Fibroblast of lung (primary cell): ENCODE results near the gene PNMA8B.

Experiments
- CTCF ChIP-seq, 2 donors: IDR thresholded peaks in 1 of 2; conservative IDR thresholded peaks in 1 of 2; 1 replicate in 1 of 2; 2 replicates in 1 of 2; pipeline ENCODE4 v1.5.1; 2011 to 2012; ENCODE audit warnings: low read length in 2 of 2, control low read depth in 1 of 2, inconsistent platforms in 1 of 2, low read depth in 1 of 2, mild to moderate bottlenecking in 1 of 2
- EZH2 ChIP-seq: IDR thresholded peaks from 2 replicates; pipeline ENCODE4 v1.5.1; 2012; ENCODE audit warnings: low read length, control low read depth, mild to moderate bottlenecking; ENCODE audit errors: missing control alignments

GRCh38 chr19:46466536-46467196, 29.0 kb downstream of the PNMA8B start:
- TF ChIP-seq CTCF (conservative IDR thresholded peaks at IDR 0.05 in 1 of 2, IDR thresholded peaks at IDR 0.05 in 1 of 2; ENCODE audit: low read depth in 1 of 2, low read length in 2 of 2) (no peak), EZH2 (no peak)
